K562 (cell line): ENCODE measurements around the gene MBOAT1. TPM values are rescaled to one million over a fixed set of nuclear protein-coding genes. Genes with fewer than 3 reads are reported as not detected.

ENCODE experiments used
- CTBP1 ChIP-seq: fragments of 450-650 bp; IDR thresholded peaks from 2 replicates; pipeline ENCODE4 v1.6.1; 2016; ENCODE audit warnings: borderline replicate concordance
- FOXJ2 ChIP-seq: fragments of 200-800 bp; sonication (Bioruptor generic); IDR thresholded peaks from 2 replicates; pipeline ENCODE4 v1.6.1; 2016; ENCODE audit warnings: missing genetic modification characterization, missing compliant biosample characterization
- GTF2B ChIP-seq: IDR thresholded peaks from 2 replicates; pipeline ENCODE4 v1.6.1; 2011; ENCODE audit not compliant: insufficient read length; ENCODE audit errors: extremely low read depth
- HDGF ChIP-seq: fragments of 450-650 bp; IDR thresholded peaks from 2 replicates; pipeline ENCODE4 v1.6.1; 2016
- IRF2 ChIP-seq: sonication (generic); formaldehyde crosslinking; IDR thresholded peaks from 2 replicates; pipeline ENCODE4 v1.8.1; 2022; ENCODE audit warnings: mild to moderate bottlenecking, missing genetic modification reagents
- KDM5B ChIP-seq: fragments of 200-600 bp; sonication (generic); IDR thresholded peaks from 2 replicates; pipeline ENCODE4 v1.6.1; 2012; ENCODE audit warnings: low read depth, mild to moderate bottlenecking, moderate library complexity, low read length, control low read depth, inconsistent platforms; ENCODE audit not compliant: insufficient replicate concordance
- OTX1 ChIP-seq: fragments of 450-650 bp; formaldehyde crosslinking; IDR thresholded peaks from 2 replicates; pipeline ENCODE4 v1.4.0; 2022; ENCODE audit warnings: mild to moderate bottlenecking
- PHTF2 ChIP-seq: fragments of 250-450 bp; sonication (Bioruptor Pico); IDR thresholded peaks from 2 replicates; pipeline ENCODE4 v1.5.0; 2021; ENCODE audit warnings: mild to moderate bottlenecking
- UBTF ChIP-seq, 2 experiments: IDR thresholded peaks; 2 replicates each; pipeline ENCODE4 v1.6.1; 2012; ENCODE audit warnings: improper control_type of control experiment in 2 of 2, low read depth in 2 of 2, low read length in 2 of 2, borderline replicate concordance in 1 of 2
- ZNF609 ChIP-seq: sonication (generic); formaldehyde crosslinking; IDR thresholded peaks from 2 replicates; pipeline ENCODE4 v1.8.1; 2023; ENCODE audit warnings: missing genetic modification reagents, mild to moderate bottlenecking, borderline replicate concordance
- polyA plus RNA-seq, 8 experiments: library from polyadenylated mRNA; depleted of rRNA in 4 of 8; stranded (reverse) in 5 of 8; unstranded in 3 of 8; fragments of >200 nt; fragmentation: Nextera tagmentation in 2 of 8; fragmentation: Illumina TruSeq in 1 of 8; extraction: Ambion mirVana in 2 of 8; extraction: Trizol in 1 of 8; gene quantifications; 2 replicates each; pipeline versions ENCODE4 v1.2.1 to v1.2.3, GENCODE V29; 2011 to 2014; ENCODE audit warnings: inconsistent platforms in 1 of 8, missing spikeins in 1 of 8
- total RNA-seq, 7 experiments: library from RNA; depleted of rRNA in 6 of 7; stranded (reverse); fragments of >200 nt in 6 of 7; fragmentation: Illumina TruSeq in 2 of 7; extraction: Trizol in 2 of 7; gene quantifications; 2 replicates each; pipeline versions ENCODE4 v1.2.1 to v1.2.3, GENCODE V29; 2011 to 2021; ENCODE audit warnings: low replicate concordance in 1 of 7
- TF ChIP-seq, protein P1 (sequence below): fragments of 250-450 bp; sonication (Bioruptor Pico); IDR thresholded peaks from 2 replicates; pipeline ENCODE4 v1.4.0; 2020

Gene MBOAT1
- total and polyA plus RNA-seq, 9 of the 15 experiments (the other 6 are each of a cell fraction or from before 2014, with no cell fraction given), result 0.13 to 16.5 (median 10.3) TPM

DNA sequence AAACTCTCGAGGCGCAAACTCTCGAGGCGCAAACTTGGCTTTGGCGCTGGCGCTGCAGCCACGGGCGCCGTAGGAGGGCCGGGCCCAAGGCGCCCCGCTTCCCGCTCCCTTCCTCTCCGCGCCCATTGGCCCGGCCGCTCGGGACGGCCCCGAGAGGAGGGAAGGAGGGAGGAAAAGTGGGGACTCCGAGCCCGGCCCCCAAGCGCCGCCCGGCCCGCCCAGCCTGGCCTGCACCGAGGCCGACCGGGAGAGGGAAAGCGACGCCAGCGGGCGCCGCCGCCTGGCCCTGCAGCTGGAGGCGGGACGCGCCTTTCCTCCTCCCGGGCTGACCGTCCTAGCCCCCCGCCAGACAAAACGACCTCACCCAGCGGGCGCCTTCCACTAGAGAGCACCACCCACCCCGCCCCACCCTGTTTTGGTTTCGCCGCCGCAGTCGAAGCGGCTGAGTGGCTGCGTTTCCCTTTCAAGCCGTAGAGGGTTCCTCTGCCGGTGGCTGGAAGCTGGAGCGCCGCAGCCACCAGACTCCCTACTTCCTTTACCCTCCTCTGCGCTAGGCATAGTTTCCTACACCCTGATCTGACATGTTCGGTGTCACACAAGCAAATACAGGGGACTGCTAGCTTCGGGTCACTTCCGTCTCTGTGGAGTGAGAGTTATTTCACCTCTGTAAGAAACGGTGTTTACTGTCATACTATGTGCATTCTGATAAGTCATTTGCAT lies at the start of gene MBOAT1 (continued):
- TF ChIP-seq FOXJ2 (tag) (no peak), HDGF (no peak), IRF2 (CRISPR knock-in tag) (no peak), KDM5B (peak; percentile 86), CTBP1 (peak; percentile 75), GTF2B (no peak), UBTF (IDR thresholded peaks at IDR 0.05; ENCODE audit: borderline replicate concordance in 1 of 2, low read depth in 2 of 2, low read length in 2 of 2) (peak; percentile 98; a peak in 3 of 4 replicates), OTX1 (CRISPR knock-in tag) (no peak), ZNF609 (CRISPR knock-in tag) (no peak), PHTF2 (CRISPR knock-in tag) (no peak)
- TF ChIP-seq, protein P1, sequence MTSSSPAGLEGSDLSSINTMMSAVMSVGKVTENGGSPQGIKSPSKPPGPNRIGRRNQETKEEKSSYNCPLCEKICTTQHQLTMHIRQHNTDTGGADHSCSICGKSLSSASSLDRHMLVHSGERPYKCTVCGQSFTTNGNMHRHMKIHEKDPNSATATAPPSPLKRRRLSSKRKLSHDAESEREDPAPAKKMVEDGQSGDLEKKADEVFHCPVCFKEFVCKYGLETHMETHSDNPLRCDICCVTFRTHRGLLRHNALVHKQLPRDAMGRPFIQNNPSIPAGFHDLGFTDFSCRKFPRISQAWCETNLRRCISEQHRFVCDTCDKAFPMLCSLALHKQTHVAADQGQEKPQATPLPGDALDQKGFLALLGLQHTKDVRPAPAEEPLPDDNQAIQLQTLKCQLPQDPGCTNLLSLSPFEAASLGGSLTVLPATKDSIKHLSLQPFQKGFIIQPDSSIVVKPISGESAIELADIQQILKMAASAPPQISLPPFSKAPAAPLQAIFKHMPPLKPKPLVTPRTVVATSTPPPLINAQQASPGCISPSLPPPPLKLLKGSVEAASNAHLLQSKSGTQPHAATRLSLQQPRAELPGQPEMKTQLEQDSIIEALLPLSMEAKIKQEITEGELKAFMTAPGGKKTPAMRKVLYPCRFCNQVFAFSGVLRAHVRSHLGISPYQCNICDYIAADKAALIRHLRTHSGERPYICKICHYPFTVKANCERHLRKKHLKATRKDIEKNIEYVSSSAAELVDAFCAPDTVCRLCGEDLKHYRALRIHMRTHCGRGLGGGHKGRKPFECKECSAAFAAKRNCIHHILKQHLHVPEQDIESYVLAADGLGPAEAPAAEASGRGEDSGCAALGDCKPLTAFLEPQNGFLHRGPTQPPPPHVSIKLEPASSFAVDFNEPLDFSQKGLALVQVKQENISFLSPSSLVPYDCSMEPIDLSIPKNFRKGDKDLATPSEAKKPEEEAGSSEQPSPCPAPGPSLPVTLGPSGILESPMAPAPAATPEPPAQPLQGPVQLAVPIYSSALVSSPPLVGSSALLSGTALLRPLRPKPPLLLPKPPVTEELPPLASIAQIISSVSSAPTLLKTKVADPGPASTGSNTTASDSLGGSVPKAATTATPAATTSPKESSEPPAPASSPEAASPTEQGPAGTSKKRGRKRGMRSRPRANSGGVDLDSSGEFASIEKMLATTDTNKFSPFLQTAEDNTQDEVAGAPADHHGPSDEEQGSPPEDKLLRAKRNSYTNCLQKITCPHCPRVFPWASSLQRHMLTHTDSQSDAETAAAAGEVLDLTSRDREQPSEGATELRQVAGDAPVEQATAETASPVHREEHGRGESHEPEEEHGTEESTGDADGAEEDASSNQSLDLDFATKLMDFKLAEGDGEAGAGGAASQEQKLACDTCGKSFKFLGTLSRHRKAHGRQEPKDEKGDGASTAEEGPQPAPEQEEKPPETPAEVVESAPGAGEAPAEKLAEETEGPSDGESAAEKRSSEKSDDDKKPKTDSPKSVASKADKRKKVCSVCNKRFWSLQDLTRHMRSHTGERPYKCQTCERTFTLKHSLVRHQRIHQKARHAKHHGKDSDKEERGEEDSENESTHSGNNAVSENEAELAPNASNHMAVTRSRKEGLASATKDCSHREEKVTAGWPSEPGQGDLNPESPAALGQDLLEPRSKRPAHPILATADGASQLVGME (CRISPR knock-in tag), result 0 out of 2 replicates have a peak, but pooled peaks have one; percentile 0
